ENCODE data around the gene PMS2. TPM values are rescaled to one million over a fixed set of nuclear protein-coding genes. Genes with fewer than 3 reads are reported as not detected.
"Not testable (repeated sequence)": the region's sequence is repeated elsewhere in the genome, so short reads cannot be mapped to it uniquely, and the experiment has no call there.

PMS2 gene
- polyA plus RNA-seq, 1 experiment, result 12.9 TPM

DNA sequence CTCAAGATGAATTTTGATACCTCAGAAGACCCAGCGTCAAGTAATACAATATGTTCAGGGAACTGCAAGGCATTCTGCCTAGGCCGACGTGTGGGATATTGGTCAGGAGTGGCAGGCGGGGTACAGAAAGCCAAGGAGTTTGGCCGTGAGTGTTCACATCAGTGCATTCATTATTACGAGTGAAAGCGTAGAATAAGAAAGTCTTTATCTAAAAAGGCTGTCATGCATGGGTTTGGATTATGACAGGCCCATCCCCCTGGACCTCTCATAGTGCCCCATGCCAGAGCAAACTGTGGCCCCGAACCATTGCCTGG lies 7.8 kb upstream of the PMS2 start:
- Histone ChIP-seq H3K9me3 (ENCODE audit: control insufficient read depth, insufficient read depth, low read length) (no peaks in the 10 kb centered on the region), H3K4me3 (ENCODE audit: low read depth, low read length) (no peak overlapping the region), H3K27ac (ENCODE audit: low read depth, low read length) (peak overlapping the region; percentile 99), H3K27me3 (ENCODE audit: control insufficient read depth, insufficient read depth, low read length) (no peaks in the 10 kb centered on the region)
- POLR2A ChIA-PET, result no interaction called here
- no peak for DNase-seq (ENCODE audit: low read depth, low spot score)
- TF ChIP-seq, protein P1, sequence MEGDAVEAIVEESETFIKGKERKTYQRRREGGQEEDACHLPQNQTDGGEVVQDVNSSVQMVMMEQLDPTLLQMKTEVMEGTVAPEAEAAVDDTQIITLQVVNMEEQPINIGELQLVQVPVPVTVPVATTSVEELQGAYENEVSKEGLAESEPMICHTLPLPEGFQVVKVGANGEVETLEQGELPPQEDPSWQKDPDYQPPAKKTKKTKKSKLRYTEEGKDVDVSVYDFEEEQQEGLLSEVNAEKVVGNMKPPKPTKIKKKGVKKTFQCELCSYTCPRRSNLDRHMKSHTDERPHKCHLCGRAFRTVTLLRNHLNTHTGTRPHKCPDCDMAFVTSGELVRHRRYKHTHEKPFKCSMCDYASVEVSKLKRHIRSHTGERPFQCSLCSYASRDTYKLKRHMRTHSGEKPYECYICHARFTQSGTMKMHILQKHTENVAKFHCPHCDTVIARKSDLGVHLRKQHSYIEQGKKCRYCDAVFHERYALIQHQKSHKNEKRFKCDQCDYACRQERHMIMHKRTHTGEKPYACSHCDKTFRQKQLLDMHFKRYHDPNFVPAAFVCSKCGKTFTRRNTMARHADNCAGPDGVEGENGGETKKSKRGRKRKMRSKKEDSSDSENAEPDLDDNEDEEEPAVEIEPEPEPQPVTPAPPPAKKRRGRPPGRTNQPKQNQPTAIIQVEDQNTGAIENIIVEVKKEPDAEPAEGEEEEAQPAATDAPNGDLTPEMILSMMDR (IDR thresholded peaks at IDR 0.05; ENCODE audit: low read depth, low read length), result no peak
- CTCF ChIA-PET, result no interaction called here

DNA sequence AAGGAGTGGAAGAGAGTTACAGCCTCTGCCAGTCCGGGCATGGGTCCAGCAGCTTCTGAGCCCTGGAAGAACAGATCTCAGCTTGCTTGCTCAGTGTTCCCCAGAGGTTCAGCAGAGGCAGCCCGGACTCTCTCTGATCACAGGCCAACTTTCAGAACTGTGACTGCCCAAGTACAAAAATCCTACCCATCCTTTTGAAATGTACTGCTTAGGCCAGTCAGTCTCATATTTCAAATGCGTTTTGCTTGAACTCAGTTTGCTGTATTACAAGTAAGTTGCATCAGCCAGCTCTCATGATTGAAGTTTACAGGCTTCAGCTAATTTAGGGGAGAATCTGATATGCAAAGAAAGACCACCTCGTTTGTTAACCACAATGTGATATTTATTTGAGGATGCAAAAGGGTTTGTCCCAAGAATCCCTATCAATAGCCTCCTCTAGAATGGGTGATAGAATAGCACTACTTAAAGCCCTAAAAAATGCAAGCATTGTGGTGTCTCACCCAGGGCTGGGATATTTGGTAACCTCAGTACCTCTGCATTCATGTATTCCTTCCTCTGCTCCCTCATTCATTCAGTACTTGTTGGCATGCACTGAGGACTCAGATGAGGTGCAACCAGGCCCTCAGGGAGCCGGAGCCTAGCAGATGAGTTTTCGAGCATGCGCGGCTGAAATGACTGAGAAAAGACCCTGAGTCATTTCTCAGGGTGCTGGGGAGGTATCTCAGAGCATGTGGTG lies 7.2 kb upstream of the PMS2 start:
- POLR2A ChIA-PET, result interaction anchor here (1.0 to 1.3 kb wide), 2 partner anchors 19 to 41 kb away, joined by 3 to 4 read pairs; no protein-coding TSS in a partner anchor
- no peaks in the 10 kb centered on the region for H3K27me3 ChIP-seq (ENCODE audit: control insufficient read depth, insufficient read depth, low read length)
- CTCF ChIA-PET, result interaction anchor here (0.8 kb wide), 1 partner anchor 19 kb away, joined by 3 read pairs; no protein-coding TSS in a partner anchor
- H3K27ac ChIP-seq (ENCODE audit: low read depth, low read length), result peak overlapping the region; percentile 99
- no peaks in the 10 kb centered on the region for H3K9me3 ChIP-seq (ENCODE audit: control insufficient read depth, insufficient read depth, low read length)
- peak; percentile 90 for DNase-seq (ENCODE audit: low read depth, low spot score)
- no peak overlapping the region for H3K4me3 ChIP-seq (ENCODE audit: low read depth, low read length)
- TF ChIP-seq, protein P1 (IDR thresholded peaks at IDR 0.05; ENCODE audit: low read depth, low read length), result no peak

DNA sequence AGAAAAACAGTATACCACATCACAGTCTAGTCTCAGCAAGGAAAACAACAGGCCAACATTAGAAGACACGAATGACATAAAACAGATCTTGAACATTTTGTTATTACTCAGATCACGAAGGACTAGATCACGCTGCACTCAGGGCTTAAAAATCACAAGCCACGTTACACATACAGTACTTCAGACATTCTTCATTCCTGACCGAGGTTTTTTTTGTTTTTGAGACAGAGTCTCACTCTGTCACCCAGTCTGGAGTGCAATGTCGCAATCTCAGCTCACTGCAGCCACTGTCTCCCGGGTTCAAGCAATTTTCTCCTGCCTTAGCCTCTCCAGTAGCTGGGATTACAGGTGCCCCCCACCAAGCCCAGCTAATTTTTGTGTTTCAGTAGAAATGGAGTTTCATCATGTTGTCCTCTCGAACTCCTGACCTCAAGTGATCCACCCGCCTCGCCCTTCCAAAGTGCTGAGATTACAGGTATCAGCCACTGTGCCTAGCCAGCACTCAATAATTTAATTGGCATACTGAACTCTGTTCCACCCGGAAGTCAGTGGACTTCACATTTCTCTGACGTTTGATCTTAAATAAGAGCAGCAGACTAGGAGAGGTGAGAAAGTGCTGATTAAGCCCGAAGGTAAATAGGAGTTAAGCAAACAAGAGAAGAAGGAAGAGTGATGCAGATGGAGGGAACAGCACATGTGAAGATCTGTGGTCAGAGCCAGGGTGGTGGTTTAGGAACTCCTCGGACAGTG lies 3.7 kb upstream of the PMS2 start:
- TF ChIP-seq, protein P1 (IDR thresholded peaks at IDR 0.05; ENCODE audit: low read depth, low read length), result no peak
- no peaks in the 10 kb centered on the region for H3K27me3 ChIP-seq (ENCODE audit: control insufficient read depth, insufficient read depth, low read length)
- no peak for DNase-seq (ENCODE audit: low read depth, low spot score)
- no peak overlapping the region for H3K4me3 ChIP-seq (ENCODE audit: low read depth, low read length)
- H3K27ac ChIP-seq (ENCODE audit: low read depth, low read length), result no peak overlapping the region
- no peaks in the 10 kb centered on the region; the same call in 1 of the 2 replicates for H3K9me3 ChIP-seq (ENCODE audit: control insufficient read depth, insufficient read depth, low read length)
- CTCF ChIA-PET, result interaction anchor here (0.7 to 1.0 kb wide), 2 partner anchors 15 kb away, joined by 3 read pairs; no protein-coding TSS in a partner anchor
- POLR2A ChIA-PET, result no interaction called here

DNA sequence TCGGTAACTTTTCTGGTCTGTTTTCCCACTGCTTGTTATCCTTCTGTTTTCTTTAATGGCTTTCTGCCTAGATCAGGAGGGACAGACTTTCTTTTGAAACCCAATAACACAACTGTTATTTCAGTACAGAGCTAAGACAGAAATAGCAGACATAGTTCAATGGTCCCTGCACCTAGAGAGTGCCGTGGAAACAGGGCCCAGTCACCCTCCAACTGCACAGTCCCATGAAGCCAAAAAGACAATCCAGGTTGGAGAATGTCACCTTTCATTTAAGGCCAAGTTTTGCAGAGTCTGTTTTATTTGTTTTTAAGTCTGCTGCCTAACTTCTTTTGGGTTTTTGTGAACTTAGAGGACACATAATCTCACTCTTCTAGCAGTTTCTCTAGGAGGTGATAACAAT lies 2.7 kb upstream of the PMS2 start:
- H3K4me3 ChIP-seq (ENCODE audit: low read depth, low read length), result no peak overlapping the region
- POLR2A ChIA-PET, result interaction anchor here (1.4 kb wide), 1 partner anchor 9 kb away, joined by 3 read pairs; no protein-coding TSS in a partner anchor
- CTCF ChIA-PET, result interaction anchor here (0.5 to 1.0 kb wide), 2 partner anchors 14 to 46 kb away, joined by 3 read pairs; no protein-coding TSS in a partner anchor
- DNase-seq (ENCODE audit: low read depth, low spot score), result no peak
- no peaks in the 10 kb centered on the region; the same call in 1 of the 2 replicates for H3K9me3 ChIP-seq (ENCODE audit: control insufficient read depth, insufficient read depth, low read length)
- no peaks in the 10 kb centered on the region for H3K27me3 ChIP-seq (ENCODE audit: control insufficient read depth, insufficient read depth, low read length)
- H3K27ac ChIP-seq (ENCODE audit: low read depth, low read length), result no peak overlapping the region
- TF ChIP-seq, protein P1 (IDR thresholded peaks at IDR 0.05; ENCODE audit: low read depth, low read length), result no peak

DNA sequence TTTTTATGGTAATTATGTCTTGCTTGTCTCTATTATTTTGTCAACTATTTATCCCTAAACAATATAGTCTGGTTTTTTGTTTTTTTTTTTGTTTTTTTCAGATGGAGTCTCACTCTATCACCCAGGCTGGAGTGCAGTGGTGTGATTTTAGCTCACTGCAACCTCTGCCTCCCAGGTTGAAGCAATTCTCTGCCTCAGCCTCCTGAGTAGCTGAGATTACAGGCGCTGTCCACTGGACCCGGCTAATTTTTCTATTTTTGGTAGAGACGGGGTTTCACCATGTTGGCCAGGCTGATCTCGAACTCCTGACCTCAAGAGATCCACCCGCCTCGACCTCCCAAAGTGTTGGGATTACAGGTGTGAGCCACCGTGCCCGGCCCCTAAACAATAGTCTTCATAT lies 1.5 kb upstream of the PMS2 start:
- CTCF ChIA-PET; H3K9me3 ChIP-seq (ENCODE audit: control insufficient read depth, insufficient read depth, low read length); POLR2A ChIA-PET; H3K27ac ChIP-seq (ENCODE audit: low read depth, low read length); DNase-seq (ENCODE audit: low read depth, low spot score); H3K27me3 ChIP-seq (ENCODE audit: control insufficient read depth, insufficient read depth, low read length): not testable (repeated sequence)
- H3K4me3 ChIP-seq (ENCODE audit: low read depth, low read length), result peak overlapping the region; percentile 89; the same call in 1 of the 2 replicates

DNA sequence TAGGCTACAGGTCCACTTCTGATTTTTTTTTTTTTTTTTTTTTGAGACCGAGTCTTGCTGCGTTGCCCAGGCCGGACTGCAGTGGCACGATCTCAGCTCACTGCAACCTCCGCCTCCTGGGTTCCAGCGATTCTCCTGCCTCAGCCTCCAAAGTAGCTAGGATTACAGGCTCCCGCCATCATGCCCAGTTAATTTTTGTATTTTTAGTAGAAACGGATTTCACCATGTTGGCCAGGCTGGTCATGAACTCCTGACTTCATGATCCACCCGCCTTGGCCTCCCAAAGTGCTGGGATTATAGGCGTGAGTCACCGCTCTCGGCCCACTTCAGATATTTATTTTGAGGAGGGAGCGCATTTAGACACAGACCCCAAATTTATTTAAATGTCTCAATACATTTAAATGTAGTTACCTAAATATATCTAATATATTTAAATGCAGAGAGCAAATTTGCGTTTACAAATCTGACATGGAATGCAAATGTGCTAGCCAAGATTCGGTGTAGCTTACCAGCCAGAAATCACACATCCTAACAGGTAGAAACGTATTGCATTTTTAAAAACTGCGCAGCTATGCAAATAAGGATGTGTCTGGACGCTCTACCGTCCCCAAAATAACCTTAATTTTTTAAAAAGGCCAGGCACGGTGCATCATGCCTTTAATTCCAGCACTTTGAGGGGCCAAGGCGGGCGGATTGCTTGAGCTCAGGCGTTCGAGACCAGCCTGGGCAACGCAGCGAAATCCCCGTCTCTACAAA lies 836 bp downstream of the PMS2 start:
- Histone ChIP-seq H3K27ac (ENCODE audit: low read depth, low read length) (peak overlapping the region; percentile 73), H3K4me3 (ENCODE audit: low read depth, low read length) (peak overlapping the region; percentile 89)
- H3K9me3 ChIP-seq (ENCODE audit: control insufficient read depth, insufficient read depth, low read length); DNase-seq (ENCODE audit: low read depth, low spot score); H3K27me3 ChIP-seq (ENCODE audit: control insufficient read depth, insufficient read depth, low read length): not testable (repeated sequence)
- ChIA-PET CTCF (interaction anchor here (1.0 to 2.5 kb wide), 2 partner anchors 11 to 15 kb away, joined by 3 to 15 read pairs; no protein-coding TSS in a partner anchor), POLR2A (interaction anchor here (0.6 kb wide), 1 partner anchor 17 kb away, joined by 4 read pairs; no protein-coding TSS in a partner anchor)
